HCT116 (cell line): Measurements from ENCODE around the gene CFAP161.

ENCODE experiments used
- EZH2 ChIP-seq: fragments of 200-600 bp; sonication (generic); IDR thresholded peaks from 2 replicates; pipeline ENCODE4 v1.6.1; 2017; ENCODE audit warnings: antibody characterized with exemption, mixed run types
- JUND ChIP-seq: IDR thresholded peaks from 2 replicates; pipeline ENCODE4 v1.6.1; 2012
- POLR2AphosphoS5 ChIP-seq: IDR thresholded peaks from 2 replicates; pipeline ENCODE4 v1.6.1; 2011; ENCODE audit warnings: mild to moderate bottlenecking, low read depth, low read length, moderate library complexity
- ZNF274 ChIP-seq: fragments of 200-500 bp; sonication (Bioruptor generic); IDR thresholded peaks from 2 replicates; pipeline ENCODE4 v1.6.1; 2014; ENCODE audit warnings: mild to moderate bottlenecking, low read depth, low read length, inconsistent platforms
- TF ChIP-seq, protein P1 (sequence below), 3 experiments: fragments of 200-600 bp in 1 of 3; sonication (generic) in 1 of 3; IDR thresholded peaks in 2 of 3; conservative IDR thresholded peaks in 1 of 3; 2 replicates each; pipeline ENCODE4 v1.5.1; 2012 to 2017; ENCODE audit warnings: low read depth in 2 of 3, low read length in 2 of 3, antibody characterized with exemption in 1 of 3, borderline replicate concordance in 1 of 3, control low read depth in 1 of 3, mild to moderate bottlenecking in 1 of 3, mixed read lengths in 1 of 3, mixed run types in 1 of 3, moderate library complexity in 1 of 3; ENCODE audit not compliant: insufficient read depth in 1 of 3
- TF ChIP-seq, protein P2 (sequence below): IDR thresholded peaks from 2 replicates; pipeline ENCODE4 v1.6.1; 2012

DNA sequence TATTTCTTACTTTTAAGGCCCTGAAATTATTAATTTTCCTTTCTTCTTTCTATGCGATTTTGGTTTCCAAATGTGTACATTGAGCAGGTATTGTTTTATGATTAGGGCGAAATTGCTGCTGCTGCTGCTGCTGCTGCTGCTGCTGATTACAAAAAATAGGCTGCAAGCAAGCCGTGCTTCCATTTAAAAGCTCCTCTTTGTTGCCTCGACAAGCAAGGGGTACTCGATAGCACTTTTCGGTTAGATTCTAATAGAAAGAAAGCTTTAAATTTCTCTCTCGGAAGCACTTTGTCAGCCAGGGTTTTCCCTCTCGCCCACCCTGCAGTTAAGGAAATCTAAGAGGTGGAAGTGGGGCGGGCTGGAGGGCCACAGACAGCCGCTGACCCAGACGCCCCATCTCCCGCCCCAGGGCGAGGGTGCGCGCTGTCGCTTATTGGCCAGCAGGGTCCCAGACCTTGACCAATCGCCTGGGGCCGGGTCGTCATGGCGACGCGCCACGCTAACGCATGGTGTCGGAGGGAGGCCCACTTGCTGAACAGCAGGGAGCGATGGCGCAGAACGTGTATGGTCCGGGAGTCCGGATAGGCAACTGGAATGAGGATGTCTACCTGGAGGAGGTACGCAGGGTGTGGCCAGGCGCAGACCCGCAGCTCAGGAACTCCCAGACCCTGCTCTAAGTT is at the start of gene CFAP161:
- TF ChIP-seq, protein P1, sequence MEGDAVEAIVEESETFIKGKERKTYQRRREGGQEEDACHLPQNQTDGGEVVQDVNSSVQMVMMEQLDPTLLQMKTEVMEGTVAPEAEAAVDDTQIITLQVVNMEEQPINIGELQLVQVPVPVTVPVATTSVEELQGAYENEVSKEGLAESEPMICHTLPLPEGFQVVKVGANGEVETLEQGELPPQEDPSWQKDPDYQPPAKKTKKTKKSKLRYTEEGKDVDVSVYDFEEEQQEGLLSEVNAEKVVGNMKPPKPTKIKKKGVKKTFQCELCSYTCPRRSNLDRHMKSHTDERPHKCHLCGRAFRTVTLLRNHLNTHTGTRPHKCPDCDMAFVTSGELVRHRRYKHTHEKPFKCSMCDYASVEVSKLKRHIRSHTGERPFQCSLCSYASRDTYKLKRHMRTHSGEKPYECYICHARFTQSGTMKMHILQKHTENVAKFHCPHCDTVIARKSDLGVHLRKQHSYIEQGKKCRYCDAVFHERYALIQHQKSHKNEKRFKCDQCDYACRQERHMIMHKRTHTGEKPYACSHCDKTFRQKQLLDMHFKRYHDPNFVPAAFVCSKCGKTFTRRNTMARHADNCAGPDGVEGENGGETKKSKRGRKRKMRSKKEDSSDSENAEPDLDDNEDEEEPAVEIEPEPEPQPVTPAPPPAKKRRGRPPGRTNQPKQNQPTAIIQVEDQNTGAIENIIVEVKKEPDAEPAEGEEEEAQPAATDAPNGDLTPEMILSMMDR (IDR thresholded peaks at IDR 0.05 in 2 of 3, conservative IDR thresholded peaks at IDR 0.05 in 1 of 3; ENCODE audit: borderline replicate concordance in 1 of 3, insufficient read depth in 1 of 3, low read depth in 2 of 3, low read length in 2 of 3), result no peak
- no peak for TF ChIP-seq EZH2
- TF ChIP-seq, protein P2, sequence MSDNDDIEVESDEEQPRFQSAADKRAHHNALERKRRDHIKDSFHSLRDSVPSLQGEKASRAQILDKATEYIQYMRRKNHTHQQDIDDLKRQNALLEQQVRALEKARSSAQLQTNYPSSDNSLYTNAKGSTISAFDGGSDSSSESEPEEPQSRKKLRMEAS, result no peak
- TF ChIP-seq ZNF274, result no peak
- no peak for TF ChIP-seq POLR2AphosphoS5
- TF ChIP-seq JUND, result no peak
